NCI-H1048 (cell line): Measurements from ENCODE around the gene FCAMR.

ENCODE experiments used
- DNase-seq: peaks from one replicate; lab custom pipeline; 2025; lab: John Stamatoyannopoulos, UW

FCAMR gene

DNA sequence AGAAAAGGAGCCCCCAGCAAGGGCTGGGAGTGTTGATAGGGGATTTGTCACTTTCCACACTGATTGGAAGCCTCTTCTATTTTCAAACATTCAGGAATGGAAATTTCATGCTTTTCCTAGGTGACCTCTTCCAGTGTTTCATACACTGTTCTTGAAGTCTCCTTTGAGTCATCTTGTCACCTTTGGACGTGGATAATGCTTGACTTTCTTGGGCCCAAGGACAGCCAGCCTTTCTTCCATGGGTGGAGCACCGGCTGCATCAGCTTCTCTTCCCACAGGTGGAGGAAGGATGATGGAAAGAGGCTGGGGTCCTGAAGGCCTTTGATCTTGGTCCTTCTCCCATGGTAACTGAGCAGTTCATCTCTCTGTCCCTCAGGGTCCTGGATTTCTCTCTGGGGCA is 12.1 kb downstream of the FCAMR start:
- no peak for DNase-seq

DNA sequence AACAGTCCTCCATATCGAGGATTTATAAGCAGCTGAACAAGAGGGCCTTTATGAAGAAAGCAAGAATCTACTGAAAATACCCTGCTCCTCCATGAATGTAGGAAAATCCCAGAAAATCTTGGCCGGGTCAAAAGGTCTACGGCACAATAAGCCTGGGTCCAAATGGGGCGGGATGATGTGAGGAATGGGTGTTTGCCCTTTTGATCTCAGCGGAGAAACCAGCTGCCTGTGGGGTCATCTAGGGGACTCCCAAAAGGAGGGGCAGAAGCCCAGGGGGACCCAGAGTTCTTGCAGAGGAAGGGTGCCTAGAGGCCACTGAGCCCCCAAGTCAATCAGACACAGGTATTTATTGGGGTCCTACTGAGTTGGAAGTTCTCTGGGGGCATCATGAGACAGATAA is 12.6 kb downstream of the FCAMR start:
- no peak for DNase-seq

DNA sequence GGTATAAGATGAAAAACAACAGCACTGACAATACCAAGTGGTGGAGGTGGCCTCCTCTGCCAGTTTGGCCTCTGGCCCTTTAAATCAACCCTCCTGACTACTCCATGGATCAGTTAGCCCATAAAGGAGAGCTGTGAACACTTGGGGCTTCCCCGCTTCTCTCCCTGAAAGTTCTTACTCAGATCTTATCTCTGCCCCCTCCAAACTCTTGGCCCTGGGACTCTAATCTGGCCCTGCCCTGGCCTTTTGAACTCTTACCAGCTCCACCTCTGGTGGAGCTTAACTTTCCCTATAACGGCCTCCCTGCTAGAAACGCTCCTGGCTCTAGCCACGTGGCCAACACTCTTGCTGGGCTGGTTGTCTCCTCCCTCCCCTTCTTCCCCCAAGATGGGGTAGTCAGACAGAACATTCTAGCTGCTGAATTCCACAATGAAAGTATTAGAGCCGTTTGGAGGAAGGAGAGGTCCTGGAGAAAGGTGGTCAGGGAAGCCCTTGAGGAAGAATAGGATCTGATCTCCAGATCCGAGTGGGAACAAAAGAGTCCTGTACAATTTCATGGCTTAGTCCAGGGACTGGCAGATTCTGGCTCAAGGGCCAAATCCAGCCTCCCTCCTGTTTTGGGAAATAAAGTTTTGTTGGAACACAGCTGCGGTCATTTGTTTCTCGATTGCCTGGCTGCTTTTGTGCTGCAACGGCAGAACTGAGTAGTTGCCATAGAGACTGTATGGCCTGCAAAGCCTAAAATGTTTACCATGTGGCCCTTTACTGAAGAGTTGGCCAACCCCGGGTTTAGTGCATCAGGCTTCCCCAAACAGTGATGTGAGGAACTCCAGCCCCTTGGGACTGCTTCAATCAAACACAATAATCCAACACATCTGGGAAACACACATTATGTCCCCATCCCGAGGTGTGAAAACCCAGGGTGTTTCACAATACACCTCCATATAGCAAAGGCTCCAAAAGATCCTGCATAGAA is 14.5 kb downstream of the FCAMR start:
- no peak for DNase-seq

DNA sequence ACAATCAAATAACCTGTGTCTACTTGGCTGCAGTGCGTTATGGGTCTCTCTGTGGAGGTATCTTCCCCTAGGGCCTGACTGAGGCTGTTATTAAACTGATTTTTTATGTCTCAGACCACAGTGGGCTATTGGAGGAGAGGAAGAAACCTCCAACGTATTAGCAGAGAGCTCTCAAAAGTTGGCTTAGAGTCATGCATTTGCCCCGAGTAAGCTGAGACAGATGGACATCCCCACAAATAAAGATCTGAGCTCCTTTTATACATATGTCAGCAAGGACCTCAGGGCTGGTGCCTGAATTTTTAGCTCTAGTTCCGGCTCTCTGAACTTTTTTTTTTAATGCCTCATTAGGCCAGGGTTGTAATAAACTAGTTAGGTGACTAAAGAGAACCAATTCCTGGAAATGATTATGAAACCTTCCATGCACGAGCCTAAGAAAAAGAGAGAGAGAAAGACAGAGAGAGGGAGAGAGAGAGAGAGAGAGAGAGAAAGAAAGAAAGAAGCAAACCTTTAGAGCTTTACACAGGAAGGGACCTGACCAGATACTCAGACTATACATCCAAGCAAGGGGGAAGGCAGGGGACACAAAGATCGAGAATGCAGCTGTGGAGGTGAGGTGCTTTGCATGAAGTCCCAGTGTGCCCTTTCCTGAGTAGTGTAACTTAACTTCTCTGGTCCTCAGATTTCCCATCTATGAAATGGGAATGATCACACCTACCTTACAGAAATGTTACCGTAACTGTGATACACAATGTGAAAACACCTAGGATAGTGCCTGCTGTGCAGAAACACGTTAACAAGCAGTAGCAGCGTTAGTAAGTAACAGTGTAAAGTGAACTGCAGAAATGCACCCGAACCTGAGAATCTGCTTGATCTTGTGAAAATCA is 15.6 kb downstream of the FCAMR start:
- no peak for DNase-seq

DNA sequence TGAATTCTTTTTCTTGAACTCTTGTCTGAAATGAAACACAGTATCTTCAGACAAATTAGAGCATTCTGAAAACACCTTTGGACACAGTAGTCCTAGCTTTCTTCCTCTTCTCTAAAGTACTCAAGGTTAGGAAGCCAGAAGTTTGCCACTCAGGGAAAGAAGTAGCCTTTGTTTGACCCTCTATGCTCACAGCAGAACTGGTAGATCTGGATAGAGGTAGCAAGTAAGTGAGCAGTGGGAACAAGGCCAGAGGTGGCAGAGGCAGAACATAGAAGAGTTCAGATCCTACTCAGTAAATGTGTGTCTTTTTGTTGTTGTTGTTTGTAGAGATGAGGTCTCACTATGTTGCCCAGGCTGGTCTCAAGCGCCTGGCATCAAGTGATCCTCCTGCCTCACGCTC is 16.6 kb downstream of the FCAMR start:
- no peak for DNase-seq

DNA sequence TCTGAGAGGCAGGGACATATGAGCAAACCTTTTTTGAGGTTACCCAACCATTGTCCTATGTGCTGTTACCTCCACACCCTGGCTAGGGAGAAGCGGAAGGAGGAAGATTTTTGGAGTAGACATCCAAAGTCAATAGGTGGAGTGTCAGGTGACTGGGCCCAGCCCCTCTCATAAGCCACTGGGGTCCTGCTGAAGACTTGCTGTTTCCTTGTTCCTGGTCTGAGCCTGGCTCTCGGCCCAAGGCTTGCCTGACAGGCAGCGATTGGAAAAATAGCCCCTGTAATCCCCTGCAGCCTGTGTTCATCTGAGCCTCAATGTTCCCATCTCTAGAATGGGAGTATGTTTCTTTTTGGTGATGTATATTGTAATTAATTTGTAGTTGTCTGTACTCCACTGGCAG is 17.1 kb downstream of the FCAMR start:
- no peak for DNase-seq

DNA sequence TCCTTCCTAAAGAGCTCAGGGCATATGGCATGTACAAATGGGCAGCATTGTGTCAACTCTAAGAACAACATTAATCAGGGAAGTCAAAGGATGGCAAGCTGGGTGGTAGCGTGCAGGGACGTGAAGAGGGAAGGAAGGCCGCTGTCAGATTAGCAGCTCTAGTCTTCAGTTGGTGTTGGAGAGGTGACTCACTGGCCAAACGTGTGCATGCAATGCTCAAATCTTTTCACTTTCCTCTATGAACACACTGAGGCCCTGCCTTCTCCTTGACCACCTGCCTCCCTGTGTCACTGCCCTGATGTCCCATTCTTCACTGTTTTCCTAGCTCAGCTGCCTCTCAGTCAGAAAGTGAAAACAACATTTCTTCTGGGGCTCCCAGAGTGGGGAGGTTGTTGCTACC is 18.1 kb downstream of the FCAMR start:
- DNase-seq: no peak

DNA sequence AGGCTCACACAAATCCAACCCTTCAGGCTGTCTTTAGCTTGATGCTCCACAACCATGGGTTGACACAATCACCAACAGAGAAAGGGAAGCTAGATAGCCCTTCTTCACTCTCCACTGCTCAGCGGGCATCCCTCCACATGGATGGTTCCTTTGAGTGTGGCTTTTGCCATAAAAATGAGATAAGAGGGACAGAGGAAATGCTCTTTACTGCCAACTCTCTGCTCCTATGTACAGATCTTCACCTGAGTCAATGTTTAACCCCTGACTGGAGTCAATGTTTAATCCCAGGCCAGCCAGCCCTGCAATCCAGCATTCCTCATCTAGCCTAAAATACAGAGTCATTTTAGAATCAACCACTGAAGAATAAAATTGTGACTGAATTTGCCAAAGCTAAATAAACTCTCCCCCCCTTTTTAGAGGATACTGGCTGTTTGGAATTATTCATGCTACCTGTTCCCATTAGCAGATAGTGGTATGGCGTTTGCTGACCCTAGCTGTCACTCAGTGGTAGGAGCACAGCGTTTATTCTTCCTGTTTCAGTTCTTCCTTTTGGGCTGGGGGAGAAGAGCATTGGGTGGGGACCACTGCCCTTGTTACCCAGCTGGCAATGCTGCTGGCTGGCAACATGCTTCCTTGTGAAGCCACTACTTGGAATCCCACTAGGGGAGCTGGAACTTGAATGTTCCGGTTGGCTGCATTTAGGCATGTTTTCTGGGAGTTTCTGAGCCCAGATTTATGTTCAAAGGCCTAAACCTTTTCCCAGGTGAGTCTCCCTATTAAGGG is 18.8 kb downstream of the FCAMR start:
- no peak for DNase-seq

DNA sequence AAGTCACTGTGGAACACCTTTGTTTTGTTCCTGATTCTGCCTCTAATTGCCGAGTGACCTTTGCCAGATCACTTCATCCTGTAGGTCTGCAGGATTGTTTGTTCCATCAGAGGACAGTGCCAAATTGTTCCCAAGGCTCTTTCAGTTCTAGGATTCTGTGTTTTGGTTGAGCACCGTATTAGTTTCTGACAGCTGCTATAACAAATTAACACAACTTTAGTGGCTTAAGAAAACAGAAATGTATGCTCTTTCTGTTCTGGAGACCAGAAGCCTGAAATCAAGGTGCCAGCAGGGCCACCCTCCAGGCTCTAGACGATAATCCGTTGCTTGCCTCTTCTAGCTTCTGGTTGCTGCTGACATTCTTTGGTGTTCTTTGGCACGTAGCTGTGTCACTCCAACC is 20.6 kb downstream of the FCAMR start:
- no peak for DNase-seq

DNA sequence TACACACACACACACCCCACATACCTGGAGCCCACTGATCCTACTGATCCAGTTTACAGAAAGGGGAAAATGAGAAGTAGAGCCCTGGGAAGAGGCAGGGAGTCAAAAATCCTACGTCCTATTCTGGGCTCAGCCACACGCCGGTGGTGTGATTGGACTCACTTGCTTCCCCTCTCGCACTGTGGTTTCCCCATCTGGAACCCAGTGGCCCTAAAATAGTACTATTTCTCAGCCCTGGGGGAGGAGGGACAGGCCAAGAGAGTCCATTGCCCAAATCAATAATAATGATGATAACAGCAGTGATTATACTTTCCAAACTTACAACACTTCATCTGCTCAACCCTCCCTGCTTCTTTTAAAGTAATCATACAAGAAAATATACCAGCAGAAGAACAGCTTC is 21.1 kb downstream of the FCAMR start:
- DNase-seq: no peak

DNA sequence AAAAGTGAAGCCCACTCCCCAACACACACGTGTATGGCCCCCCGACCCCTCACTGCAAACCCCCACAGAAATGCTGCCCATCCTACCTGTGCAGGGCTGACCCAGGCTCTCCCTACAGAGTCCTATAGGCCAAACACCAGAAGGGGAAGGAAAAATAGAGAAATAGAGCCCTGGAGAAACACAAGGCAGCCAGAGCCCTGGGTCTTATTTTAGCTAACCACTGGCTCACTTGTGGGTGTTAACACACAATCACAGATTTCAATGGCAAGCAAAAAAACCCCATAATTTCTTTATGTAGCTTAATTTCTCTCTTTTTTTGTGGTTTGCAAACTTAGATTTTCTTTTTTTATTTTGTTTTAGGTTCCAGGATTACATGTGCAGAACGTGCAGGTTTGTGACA is 23.0 kb downstream of the FCAMR start:
- DNase-seq: no peak

DNA sequence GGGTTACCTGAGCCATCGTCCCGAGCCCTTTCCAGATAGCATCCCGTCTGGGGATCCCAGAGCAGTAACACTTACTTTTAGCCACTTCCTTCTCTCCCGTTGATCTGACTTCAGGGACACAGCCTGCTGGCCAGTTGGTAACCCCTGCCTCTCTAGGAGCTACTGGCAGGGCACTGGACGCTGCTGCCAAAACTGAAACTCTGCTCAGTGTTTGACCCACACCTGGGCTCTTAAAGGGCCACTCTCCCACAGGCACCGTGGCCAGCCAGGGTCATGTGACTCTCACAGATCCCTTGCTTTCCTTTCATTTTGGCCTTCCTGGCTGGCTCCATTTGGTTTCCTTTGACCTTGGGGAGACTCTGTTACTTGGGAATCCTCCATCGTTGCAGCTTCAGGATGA is 24.0 kb downstream of the FCAMR start, which contains the start of gene PIGR:
TSS of gene PIGR (minus strand) at position 206 of the 400 bp plus-strand sequence. CDS start 5,935 bp downstream, outside the sequence.
- no peak for DNase-seq

DNA sequence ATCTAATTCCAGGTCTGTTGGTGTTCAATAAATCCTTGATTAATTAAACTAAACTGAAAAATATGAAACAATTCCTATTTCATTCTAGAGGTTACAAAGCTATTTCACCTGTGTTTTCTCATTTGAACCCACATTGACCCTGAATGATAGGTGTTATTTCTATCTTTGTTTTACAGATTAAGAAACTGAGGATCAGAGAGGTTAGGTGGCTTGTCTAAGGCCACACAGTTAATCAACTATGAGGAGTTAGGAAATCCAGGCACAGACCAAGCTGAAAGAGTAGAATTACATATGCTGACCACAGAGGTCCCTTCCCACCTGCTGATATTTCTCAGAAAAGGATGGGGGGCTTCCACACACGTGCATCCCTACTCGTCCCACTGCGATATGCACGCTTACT is 24.5 kb downstream of the FCAMR start:
- no peak for DNase-seq

DNA sequence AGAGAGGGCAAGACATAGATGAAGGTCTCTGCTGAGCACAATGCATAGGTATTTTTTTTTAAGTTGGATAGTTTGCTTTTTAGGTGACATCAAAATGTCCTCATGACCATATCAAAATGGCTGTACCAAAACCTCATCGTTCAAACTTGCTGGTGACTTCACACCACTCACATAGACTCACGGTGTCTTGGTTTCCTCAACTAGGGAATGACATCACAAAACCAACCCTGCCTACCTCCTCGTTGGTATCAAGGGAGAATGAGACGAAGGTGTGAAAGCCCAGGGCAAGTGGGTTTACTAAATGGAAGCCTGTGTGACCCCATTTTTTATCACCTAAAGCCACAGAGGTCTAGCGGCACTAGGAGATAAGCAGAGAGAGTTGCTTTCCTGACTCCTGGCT is 25.6 kb downstream of the FCAMR start:
- DNase-seq: no peak

DNA sequence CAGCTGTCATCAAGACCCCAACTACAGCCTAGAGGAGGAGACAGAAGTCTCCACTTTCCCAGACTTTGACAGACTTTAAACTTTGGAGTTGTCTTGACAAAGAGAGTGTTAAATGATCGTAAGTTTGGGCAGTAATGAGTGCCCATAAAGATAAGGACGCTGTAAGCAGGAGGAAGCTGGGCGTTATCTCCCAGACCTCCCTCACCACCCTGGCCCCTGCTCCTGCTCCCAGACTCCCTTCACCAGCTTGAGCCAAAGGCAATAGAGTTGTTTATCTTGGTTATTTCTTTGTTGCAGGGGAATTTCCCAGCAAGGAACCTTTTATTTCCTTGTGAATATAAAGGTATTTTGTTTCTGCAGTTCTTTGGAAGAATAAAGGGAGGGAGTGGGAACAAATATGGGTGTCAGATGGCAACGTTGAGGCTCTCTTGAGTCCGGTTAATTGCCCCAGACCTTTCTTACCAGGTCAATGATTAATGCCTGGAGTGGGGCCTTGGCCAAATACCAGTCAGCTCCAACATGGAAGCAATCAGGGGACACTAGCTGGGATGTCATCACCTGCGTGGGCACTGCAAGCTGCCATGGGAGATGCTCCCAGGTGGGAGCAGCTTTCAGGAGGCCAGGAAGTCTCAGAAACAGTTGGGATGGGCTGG is 28.4 kb downstream of the FCAMR start:
- DNase-seq: no peak

DNA sequence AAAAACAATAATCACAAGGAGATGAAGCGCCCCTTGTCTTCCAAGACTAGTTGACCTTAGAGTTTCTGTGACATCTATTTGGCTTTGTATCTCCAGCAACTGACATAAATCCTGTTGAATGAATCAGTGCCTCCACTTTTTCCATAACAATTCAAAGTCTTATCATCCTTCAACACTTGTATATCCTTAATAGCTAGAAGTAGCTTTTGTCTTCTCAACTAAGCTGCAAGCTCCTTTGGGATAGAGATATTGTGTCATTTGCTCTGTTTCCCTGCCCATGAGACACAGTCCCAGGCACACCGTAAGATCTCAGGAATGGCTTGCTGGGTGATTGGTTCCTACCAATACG is 29.7 kb downstream of the FCAMR start:
- DNase-seq: no peak

DNA sequence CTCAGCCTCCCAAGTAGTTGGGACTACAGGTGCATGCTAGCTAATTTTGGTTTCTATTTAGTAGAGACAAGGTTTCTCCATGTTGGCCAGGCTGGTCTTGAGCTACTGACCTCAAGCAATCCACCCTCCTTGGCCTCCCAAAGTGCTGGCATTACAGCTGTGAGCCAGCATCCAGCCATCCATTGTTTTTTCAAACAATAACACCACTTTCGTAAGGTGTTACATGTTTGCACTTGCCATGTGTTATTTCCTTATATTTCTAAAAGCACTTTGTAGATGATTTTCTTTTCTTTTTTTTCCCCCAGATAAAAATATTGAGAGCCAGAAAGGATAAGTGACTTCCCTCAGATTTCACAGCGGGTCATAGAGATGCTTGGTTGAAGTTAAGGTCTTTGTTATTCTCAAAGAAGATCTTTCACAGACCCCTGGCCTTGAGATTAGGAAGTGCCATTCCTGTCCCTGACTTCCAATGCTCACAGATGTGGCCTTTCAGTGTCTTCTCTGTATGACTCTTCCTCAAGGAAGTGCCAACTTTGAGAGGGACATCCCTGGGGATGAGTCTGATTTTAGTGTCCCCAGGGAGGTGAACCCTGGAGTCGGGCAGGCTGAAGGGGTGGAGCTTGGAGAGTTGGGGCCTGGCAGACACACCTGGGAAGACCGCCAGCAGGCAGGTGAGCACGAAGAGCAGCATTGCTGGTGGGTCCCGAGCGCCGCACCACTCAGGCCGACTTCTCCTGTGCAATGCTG is 30.2 kb downstream of the FCAMR start:
- DNase-seq: no peak

DNA sequence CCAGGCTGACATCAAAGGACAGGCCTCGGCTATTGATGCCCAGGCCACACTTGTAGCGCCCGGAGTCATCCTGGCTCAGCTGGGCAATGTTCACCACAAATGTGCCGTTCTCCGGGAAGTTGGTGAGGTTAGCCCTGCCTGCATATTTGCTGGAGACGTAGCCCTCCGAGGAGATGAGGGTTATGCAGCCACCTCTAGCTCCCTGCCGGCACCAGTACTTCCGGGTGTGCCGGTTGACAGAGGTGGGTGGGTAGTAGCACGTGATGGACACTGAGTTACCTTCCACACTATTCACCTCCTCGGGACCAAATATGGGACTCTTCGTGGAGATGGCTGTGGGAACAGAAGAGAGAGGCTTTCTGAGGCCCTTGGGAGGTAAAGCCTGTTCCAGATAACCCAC is 31.1 kb downstream of the FCAMR start:
- no peak for DNase-seq

DNA sequence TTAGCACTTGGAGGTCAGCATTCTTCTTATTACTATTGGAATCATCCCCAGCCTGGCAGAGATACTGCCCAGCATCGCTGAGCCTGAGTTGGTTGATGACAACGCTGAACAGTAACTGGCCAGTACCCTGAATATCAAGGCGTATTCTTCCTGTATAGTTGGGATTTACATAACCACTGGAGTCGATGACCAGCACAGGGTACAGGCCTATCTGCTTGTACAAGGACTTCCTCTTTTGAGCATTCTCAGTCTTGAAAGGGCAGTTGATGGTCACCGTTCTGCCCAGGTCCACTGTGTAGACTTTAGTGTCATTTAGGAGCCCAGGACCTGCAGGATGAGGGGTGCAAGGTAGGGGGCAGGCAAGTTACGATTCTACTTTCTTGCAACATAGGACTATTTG is 32.8 kb downstream of the FCAMR start:
- no peak for DNase-seq

DNA sequence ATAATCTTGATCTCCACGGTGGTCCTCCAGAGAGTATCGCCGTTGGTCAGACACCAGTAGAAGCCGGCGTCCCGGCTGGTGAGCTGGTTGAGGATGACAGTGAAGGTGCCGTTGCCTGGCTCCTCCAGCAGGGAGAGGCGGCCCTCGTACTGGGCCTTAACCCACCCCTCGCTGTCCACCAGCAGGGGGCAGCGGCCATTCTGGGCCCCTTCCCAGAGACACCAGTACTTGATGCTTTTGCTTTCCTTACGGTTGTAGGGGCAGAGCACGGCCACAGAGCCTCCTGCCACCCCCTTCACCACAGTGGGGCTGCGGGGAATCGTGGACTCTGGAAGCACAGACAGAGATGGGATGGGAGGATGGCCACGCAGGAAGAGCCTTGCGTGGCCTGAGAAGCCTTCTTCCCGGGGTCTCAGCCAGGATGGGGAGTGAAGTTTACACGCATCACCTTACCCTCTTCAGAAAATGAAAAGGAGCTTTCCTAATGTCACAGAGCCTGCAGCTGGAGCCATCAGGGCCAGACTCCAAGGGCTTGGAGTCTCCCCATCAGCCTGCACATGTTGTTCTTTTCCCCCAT is 34.7 kb downstream of the FCAMR start:
- DNase-seq: no peak
